Uterus (tissue), 2 donors: ENCODE data around the gene AP3B1.

ENCODE experiments used
- CTCF ChIP-seq, 4 experiments: fragments of 200-600 bp in 2 of 4; fragments of 450-650 bp in 2 of 4; sonication (generic) in 2 of 4; IDR thresholded peaks; one replicate each; pipeline ENCODE4 v1.5.1; 2016 to 2019; ENCODE audit warnings: antibody characterized with exemption in 4 of 4, mild to moderate bottlenecking in 2 of 4, moderate library complexity in 1 of 4
- POLR2A ChIP-seq, 2 donors: fragments of 450-650 bp; IDR thresholded peaks; one replicate each; pipeline ENCODE4 v1.6.1; 2016; ENCODE audit warnings: antibody characterized with exemption in 2 of 2, mild to moderate bottlenecking in 1 of 2, moderate library complexity in 1 of 2

GRCh38 chr5:78283802-78284201 lies 10.7 kb downstream of the AP3B1 start:
- no peak for TF ChIP-seq CTCF (IDR thresholded peaks at IDR 0.05)
- TF ChIP-seq POLR2A (IDR thresholded peaks at IDR 0.05): no peak
